A549 (cell line): ENCODE measurements around the gene PACS2. TPM values are rescaled to one million over a fixed set of nuclear protein-coding genes. Genes with fewer than 3 reads are reported as not detected.

ENCODE experiments used
- ATAC-seq, 2 experiments: fragments of 200-7000 bp in 1 of 2; fragments of >200 bp in 1 of 2; cut with Nextera tagmentation in 1 of 2; cut with Tn5 transposase in 1 of 2; 3 replicates each; pipeline versions ENCODE4 v1.8.0 to v1.9.1; 2018 to 2020; ENCODE audit warnings: mild to moderate bottlenecking in 1 of 2, moderate library complexity in 1 of 2
- CTCF ChIA-PET: fragments of 300-600 bp; sonication (Branson Sonifier 250); formaldehyde crosslinking; extraction: SDS; loops from one replicate; lab custom pipeline; 2021; ENCODE audit warnings: antibody characterized with exemption, inconsistent platforms; lab: Yijun Ruan, JAX
- POLR2A ChIA-PET: fragments of 350-600 bp; formaldehyde crosslinking; extraction: SDS; loops from one replicate; lab custom pipeline; 2021; ENCODE audit warnings: antibody characterized with exemption, inconsistent platforms; lab: Yijun Ruan, JAX
- DNase-seq, 2 experiments: peaks; one replicate each; pipeline versions ENCODE4 v3.0.0 to v3.0.0-alpha.2; 2011 to 2016; ENCODE audit warnings: low read depth in 1 of 2, low spot score in 1 of 2
- FAIRE-seq: peaks from 2 replicates; lab custom pipeline; 2011; peaks lifted over from hg19 to GRCh38; lab: Jason Lieb, UNC
- H3K27ac ChIP-seq, 2 experiments: fragments of >200 bp; sonication (Bioruptor Twin); formaldehyde crosslinking; 3 replicates each; pipeline ENCODE4 v1.5.1; 2016 to 2017
- H3K4me1 ChIP-seq: fragments of >200 bp; sonication (Bioruptor Twin); formaldehyde crosslinking; 3 replicates; pipeline ENCODE4 v1.6.1; 2016
- H3K4me2 ChIP-seq: fragments of >200 bp; sonication (Bioruptor Twin); formaldehyde crosslinking; 3 replicates; pipeline ENCODE4 v1.6.1; 2016
- H3K4me3 ChIP-seq: fragments of >200 bp; sonication (Bioruptor Twin); formaldehyde crosslinking; 3 replicates; pipeline ENCODE4 v1.5.1; 2016
- H3K9me3 ChIP-seq: fragments of >200 bp; sonication (Bioruptor Twin); formaldehyde crosslinking; 3 replicates; pipeline ENCODE4 v1.6.1; 2016
- CBX2 ChIP-seq: fragments of 200-600 bp; sonication (generic); IDR thresholded peaks from 2 replicates; pipeline ENCODE4 v1.6.1; 2016; ENCODE audit warnings: low read depth, mild to moderate bottlenecking, borderline replicate concordance
- CEBPB ChIP-seq, 2 experiments: fragments of >200 bp in 1 of 2; sonication (Bioruptor Twin) in 1 of 2; formaldehyde crosslinking in 1 of 2; IDR thresholded peaks; 2 replicates each; pipeline ENCODE4 v1.6.1; 2012 to 2016
- EHF ChIP-seq: fragments of 250-450 bp; sonication (Bioruptor Pico); IDR thresholded peaks from 2 replicates; pipeline ENCODE4 v1.5.0; 2020; ENCODE audit warnings: mild to moderate bottlenecking
- EHMT2 ChIP-seq: fragments of 200-600 bp; sonication (generic); IDR thresholded peaks from 2 replicates; pipeline ENCODE4 v1.6.1; 2016; ENCODE audit warnings: antibody characterized with exemption, low read depth, mild to moderate bottlenecking, moderate library complexity
- FOSL2 ChIP-seq, 2 experiments: fragments of 450-650 bp in 1 of 2; fragments of >200 bp in 1 of 2; sonication (Bioruptor Twin) in 1 of 2; formaldehyde crosslinking; IDR thresholded peaks; 2 replicates each; pipeline versions ENCODE4 v1.5.0 to v1.6.1; 2016 to 2020; ENCODE audit warnings: mild to moderate bottlenecking in 1 of 2, moderate library complexity in 1 of 2
- HEYL ChIP-seq: fragments of 250-450 bp; sonication (Bioruptor Pico); IDR thresholded peaks from 2 replicates; pipeline ENCODE4 v1.8.0; 2021; ENCODE audit warnings: mild to moderate bottlenecking, moderate library complexity
- HOXB13 ChIP-seq: fragments of 250-450 bp; sonication (Bioruptor Pico); IDR thresholded peaks from 2 replicates; pipeline ENCODE4 v1.5.0; 2020; ENCODE audit warnings: low read depth, mild to moderate bottlenecking, moderate library complexity
- MAZ ChIP-seq: fragments of 150-350 bp; IDR thresholded peaks from 2 replicates; pipeline ENCODE4 v1.6.1; 2014; ENCODE audit warnings: antibody characterized with exemption, low read depth, low read length, borderline replicate concordance
- NFE2L2 ChIP-seq: fragments of 150-350 bp; conservative IDR thresholded peaks from 2 replicates; pipeline ENCODE4 v1.6.1; 2014; ENCODE audit warnings: low read length
- NR3C1 ChIP-seq: fragments of >200 bp; sonication (Bioruptor Twin); formaldehyde crosslinking; IDR thresholded peaks from 3 replicates; pipeline ENCODE4 v1.6.1; 2017
- PHF8 ChIP-seq: fragments of 200-600 bp; sonication (generic); IDR thresholded peaks from 2 replicates; pipeline ENCODE4 v1.6.1; 2016; ENCODE audit warnings: low read depth, mild to moderate bottlenecking, antibody characterized with exemption, moderate library complexity, borderline replicate concordance
- RAD21 ChIP-seq, 2 experiments: fragments of >200 bp in 1 of 2; sonication (Bioruptor Twin) in 1 of 2; formaldehyde crosslinking in 1 of 2; IDR thresholded peaks in 1 of 2; conservative IDR thresholded peaks in 1 of 2; 2 replicates in 1 of 2; 3 replicates in 1 of 2; pipeline ENCODE4 v1.6.1; 2012 to 2018; ENCODE audit warnings: inconsistent platforms in 1 of 2
- RFX5 ChIP-seq: fragments of 450-650 bp; IDR thresholded peaks from 2 replicates; pipeline ENCODE4 v1.7.1; 2014; ENCODE audit warnings: antibody characterized with exemption, mild to moderate bottlenecking, moderate library complexity
- RNF2 ChIP-seq: fragments of 200-600 bp; sonication (generic); IDR thresholded peaks from 2 replicates; pipeline ENCODE4 v1.6.1; 2016; ENCODE audit warnings: low read depth, mild to moderate bottlenecking, antibody characterized with exemption, moderate library complexity, borderline replicate concordance
- TP53 ChIP-seq: fragments of 250-450 bp; sonication (Bioruptor Pico); IDR thresholded peaks from 2 replicates; pipeline ENCODE4 v1.5.0; 2021; ENCODE audit warnings: mild to moderate bottlenecking, moderate library complexity
- ZNF302 ChIP-seq: fragments of 250-450 bp; sonication (Bioruptor Pico); IDR thresholded peaks from 2 replicates; pipeline ENCODE4 v1.9.0; 2021; ENCODE audit warnings: inconsistent platforms, mild to moderate bottlenecking, moderate library complexity
- ZSCAN20 ChIP-seq: fragments of 250-450 bp; sonication (Bioruptor Pico); IDR thresholded peaks from 2 replicates; pipeline ENCODE4 v1.8.0; 2022; ENCODE audit warnings: mild to moderate bottlenecking, moderate library complexity
- WGBS: methylation state at CpG from one replicate; pipeline ENCODE4 v1.1.6; 2017; ENCODE audit errors: missing lambda C conversion rate; 5-methylcytosine and 5-hydroxymethylcytosine counted together
- polyA plus RNA-seq, 4 experiments: library from polyadenylated mRNA; depleted of rRNA in 3 of 4; stranded (reverse); fragments of >200 nt; fragmentation: RNase III in 1 of 4; extraction: RNeasy Plus Mini Kit Qiagen cat#74134 plus additional on column Dnase treatment in 1 of 4; gene quantifications; 2 replicates in 3 of 4; 3 replicates in 1 of 4; pipeline ENCODE4 v1.2.3, GENCODE V29; 2011 to 2017
- TF ChIP-seq, protein P1 (sequence below): fragments of 150-350 bp; IDR thresholded peaks from 2 replicates; pipeline ENCODE4 v1.6.1; 2014; ENCODE audit warnings: low read depth, mild to moderate bottlenecking, low read length
- TF ChIP-seq, protein P2 (sequence below): fragments of 250-450 bp; sonication (Bioruptor Pico); IDR thresholded peaks from 2 replicates; pipeline ENCODE4 v1.5.0; 2021; ENCODE audit warnings: mild to moderate bottlenecking, moderate library complexity, borderline replicate concordance
- TF ChIP-seq, protein P3 (sequence below): fragments of >200 bp; sonication (Bioruptor Twin); formaldehyde crosslinking; IDR thresholded peaks from 3 replicates; pipeline ENCODE4 v1.6.1; 2016

Gene PACS2
- polyA plus RNA-seq, 2 of the 4 experiments (the other 2 are of a cell fraction): 11.9 to 24.5 TPM

DNA sequence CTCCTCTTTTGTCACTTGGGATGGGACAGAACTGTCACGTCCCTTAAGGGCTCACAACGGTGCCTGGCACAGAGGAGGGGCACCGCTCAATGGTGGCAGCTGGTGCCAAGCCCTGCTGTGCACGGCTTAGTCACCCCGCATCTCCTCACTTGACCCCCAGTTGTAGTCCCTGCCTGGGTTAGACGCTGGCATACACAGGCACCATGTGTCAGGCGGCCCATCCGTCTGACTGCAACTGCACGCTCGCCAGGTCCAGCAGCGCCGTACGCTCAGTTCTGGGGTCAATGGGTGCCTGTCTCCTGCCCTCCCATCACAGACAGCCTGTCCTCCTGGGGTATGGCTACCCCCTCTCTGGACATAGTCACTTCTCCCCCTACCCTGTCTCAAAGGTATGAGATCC is 1.6 kb upstream of the PACS2 start (continued):
- TF ChIP-seq, protein P1, sequence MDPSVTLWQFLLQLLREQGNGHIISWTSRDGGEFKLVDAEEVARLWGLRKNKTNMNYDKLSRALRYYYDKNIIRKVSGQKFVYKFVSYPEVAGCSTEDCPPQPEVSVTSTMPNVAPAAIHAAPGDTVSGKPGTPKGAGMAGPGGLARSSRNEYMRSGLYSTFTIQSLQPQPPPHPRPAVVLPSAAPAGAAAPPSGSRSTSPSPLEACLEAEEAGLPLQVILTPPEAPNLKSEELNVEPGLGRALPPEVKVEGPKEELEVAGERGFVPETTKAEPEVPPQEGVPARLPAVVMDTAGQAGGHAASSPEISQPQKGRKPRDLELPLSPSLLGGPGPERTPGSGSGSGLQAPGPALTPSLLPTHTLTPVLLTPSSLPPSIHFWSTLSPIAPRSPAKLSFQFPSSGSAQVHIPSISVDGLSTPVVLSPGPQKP: no peak
- no peak for TF ChIP-seq HOXB13 (CRISPR knock-in tag)
- no peak for TF ChIP-seq NFE2L2
- TF ChIP-seq EHMT2: no peak
- TF ChIP-seq, protein P2, sequence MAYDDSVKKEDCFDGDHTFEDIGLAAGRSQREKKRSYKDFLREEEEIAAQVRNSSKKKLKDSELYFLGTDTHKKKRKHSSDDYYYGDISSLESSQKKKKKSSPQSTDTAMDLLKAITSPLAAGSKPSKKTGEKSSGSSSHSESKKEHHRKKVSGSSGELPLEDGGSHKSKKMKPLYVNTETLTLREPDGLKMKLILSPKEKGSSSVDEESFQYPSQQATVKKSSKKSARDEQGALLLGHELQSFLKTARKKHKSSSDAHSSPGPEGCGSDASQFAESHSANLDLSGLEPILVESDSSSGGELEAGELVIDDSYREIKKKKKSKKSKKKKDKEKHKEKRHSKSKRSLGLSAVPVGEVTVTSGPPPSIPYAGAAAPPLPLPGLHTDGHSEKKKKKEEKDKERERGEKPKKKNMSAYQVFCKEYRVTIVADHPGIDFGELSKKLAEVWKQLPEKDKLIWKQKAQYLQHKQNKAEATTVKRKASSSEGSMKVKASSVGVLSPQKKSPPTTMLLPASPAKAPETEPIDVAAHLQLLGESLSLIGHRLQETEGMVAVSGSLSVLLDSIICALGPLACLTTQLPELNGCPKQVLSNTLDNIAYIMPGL (CRISPR knock-in tag): no peak
- no peak for TF ChIP-seq TP53 (CRISPR knock-in tag)
- TF ChIP-seq RAD21 (conservative IDR thresholded peaks at IDR 0.05 in 1 of 2, IDR thresholded peaks at IDR 0.05 in 1 of 2): no peak
- no peak for TF ChIP-seq MAZ
- no peak for TF ChIP-seq ZNF302 (CRISPR knock-in tag)
- TF ChIP-seq EHF (CRISPR knock-in tag): no peak
- TF ChIP-seq NR3C1: no peak
- TF ChIP-seq FOSL2 (IDR thresholded peaks at IDR 0.05): no peak
- no peak for TF ChIP-seq FOSL2 (CRISPR knock-in tag; IDR thresholded peaks at IDR 0.05)
- no peak for TF ChIP-seq RNF2
- no peak for TF ChIP-seq RFX5

DNA sequence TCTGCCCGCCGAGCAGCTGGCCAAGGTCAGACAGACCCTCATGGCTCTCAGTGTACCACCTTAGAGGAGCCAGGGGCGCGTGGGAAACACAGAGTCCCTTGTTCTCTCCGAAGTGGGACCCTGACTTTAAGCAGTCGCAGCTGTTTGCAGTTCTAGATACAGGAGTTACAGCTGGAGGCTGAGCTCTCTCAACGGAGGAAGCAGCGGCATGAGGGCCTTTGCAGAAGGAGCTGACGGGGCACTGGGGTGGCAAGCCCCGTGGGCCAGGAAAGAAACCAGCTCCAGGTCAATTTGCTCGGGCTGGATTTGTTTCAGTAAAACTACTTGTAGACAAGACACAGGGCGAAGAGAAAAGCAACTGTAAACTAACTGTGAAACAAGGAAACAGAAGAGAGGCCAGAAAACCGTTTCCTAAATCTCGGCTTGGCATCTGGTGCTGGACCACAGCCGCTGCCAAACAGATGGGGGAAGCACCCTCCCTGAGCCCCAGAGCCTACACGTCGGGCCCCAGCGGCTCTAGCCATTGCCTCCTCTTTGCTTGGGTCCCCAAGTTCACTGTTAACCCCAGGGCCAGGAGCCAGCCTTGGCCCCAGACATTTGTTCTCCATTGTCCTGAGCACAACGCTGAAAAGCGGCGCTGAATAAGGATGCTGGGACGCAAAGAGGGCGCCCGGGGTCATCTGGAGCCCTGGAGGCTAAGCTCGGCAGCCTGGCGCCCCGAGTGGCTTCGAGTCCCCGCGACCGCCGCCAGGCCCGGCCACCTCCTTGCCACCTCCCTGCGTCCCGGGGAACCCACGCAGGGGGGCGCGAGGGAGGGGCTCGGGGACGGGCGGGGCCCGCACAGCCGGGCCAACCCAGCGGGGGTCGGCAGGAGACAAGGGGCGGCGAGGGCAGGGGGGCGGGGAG is 914 bp upstream of the PACS2 start:
- ATAC-seq: peak; percentile 11 to 34
- Histone ChIP-seq H3K9me3 (no peaks in the 10 kb centered on the region), H3K4me1 (peaks cover 16% of the 10 kb centered on the region), H3K27ac (peak overlapping the region; percentile 93 to 99), H3K4me3 (peak overlapping the region; percentile 69), H3K4me2 (peak overlapping the region; percentile 97)
- DNase-seq: peak in 1 of 2 experiments; percentile 21
- POLR2A ChIA-PET: interaction anchor here (0.6 to 2.3 kb wide), 5 partner anchors 9 to 214 kb away, joined by 3 to 38 read pairs (median 3); partner anchors contain the start of gene BRF1
- FAIRE-seq: no peak
- 75% methylated on average over 24 of the region's 48 CpGs for WGBS
- CTCF ChIA-PET: interaction anchor here (0.9 to 1.6 kb wide), 3 partner anchors 8 to 19 kb away, joined by 3 read pairs; no protein-coding TSS in a partner anchor
- peak; percentile 53; the same call in 1 of the 2 replicates for TF ChIP-seq PHF8
- TF ChIP-seq, protein P2 (CRISPR knock-in tag): no peak
- TF ChIP-seq, all 56 proteins: peak for 1

DNA sequence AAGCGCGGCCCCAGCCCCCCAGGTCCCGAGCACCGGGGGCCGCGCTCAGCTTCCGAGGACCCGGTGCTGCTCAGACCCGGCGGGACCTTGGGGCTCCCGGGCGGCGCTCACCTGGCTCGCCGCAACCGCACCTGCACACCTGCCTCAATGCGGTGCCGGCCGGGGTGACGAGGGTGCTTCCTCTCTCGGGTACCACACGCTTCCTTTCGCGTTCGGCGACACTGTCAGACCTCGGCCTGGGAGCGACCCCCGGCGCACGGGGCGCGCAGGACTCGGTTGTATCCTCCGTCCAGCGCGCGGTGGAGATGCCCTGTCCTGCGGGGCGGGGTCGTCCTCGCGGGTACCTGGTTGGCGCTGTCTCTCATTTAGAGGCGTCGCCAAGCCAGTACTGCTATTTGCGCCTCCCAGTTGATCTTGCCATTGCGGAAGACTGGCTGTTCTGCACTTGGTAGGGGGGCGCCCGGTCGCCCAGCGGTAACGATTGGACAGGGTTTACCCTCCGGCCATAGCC is 718 bp downstream of the PACS2 start:
- POLR2A ChIA-PET: interaction anchor here (2.3 kb wide), 1 partner anchor 14 kb away, joined by 38 read pairs; the partner anchor contains the start of gene BRF1
- Histone ChIP-seq H3K4me3 (peak overlapping the region; percentile 100), H3K27ac (peak overlapping the region; percentile 95), H3K4me2 (peak overlapping the region; percentile 93), H3K9me3 (no peaks in the 10 kb centered on the region), H3K4me1 (peaks cover 16% of the 10 kb centered on the region)
- ATAC-seq: peak; percentile 28 to 60; a peak in 5 of 6 replicates
- FAIRE-seq: no peak
- CTCF ChIA-PET: no interaction called here
- TF ChIP-seq HEYL: no peak
- TF ChIP-seq, protein P3, sequence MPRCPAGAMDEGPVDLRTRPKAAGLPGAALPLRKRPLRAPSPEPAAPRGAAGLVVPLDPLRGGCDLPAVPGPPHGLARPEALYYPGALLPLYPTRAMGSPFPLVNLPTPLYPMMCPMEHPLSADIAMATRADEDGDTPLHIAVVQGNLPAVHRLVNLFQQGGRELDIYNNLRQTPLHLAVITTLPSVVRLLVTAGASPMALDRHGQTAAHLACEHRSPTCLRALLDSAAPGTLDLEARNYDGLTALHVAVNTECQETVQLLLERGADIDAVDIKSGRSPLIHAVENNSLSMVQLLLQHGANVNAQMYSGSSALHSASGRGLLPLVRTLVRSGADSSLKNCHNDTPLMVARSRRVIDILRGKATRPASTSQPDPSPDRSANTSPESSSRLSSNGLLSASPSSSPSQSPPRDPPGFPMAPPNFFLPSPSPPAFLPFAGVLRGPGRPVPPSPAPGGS: no peak
- no peak for TF ChIP-seq CBX2
- no peak for TF ChIP-seq CEBPB (IDR thresholded peaks at IDR 0.05)
- TF ChIP-seq ZSCAN20 (CRISPR knock-in tag): no peak
- WGBS: 7% methylated on average over 22 of the region's 54 CpGs
- peak; percentile 35 to 40 for DNase-seq
